ELR (cell line): ENCODE measurements around the gene PRKCE.

ENCODE experiments used
- DNase-seq: peaks from one replicate; pipeline ENCODE4 v3.0.0-alpha.2; 2015; ENCODE audit warnings: low read depth

Gene PRKCE

GRCh38 chr2:46118656-46119371, 467.3 kb downstream of the PRKCE start:
- DNase-seq, result no peak

- DNase-seq, result no peak
Measured at GRCh38 chr2:46119453-46119852, 468.0 kb downstream of the PRKCE start.

- no peak for DNase-seq
Measured at GRCh38 chr2:46120792-46121555, 469.5 kb downstream of the PRKCE start.

GRCh38 chr2:46122318-46122976, 471.0 kb downstream of the PRKCE start:
- peak; percentile 49 for DNase-seq

GRCh38 chr2:46123013-46123412, 471.5 kb downstream of the PRKCE start:
- DNase-seq, result no peak

- no peak for DNase-seq
Measured at GRCh38 chr2:46125798-46126197, 474.3 kb downstream of the PRKCE start.

- DNase-seq, result no peak
Measured at GRCh38 chr2:46126571-46126970, 475.1 kb downstream of the PRKCE start.

GRCh38 chr2:46127176-46127575, 475.7 kb downstream of the PRKCE start:
- DNase-seq, result no peak

- DNase-seq, result no peak
Measured at GRCh38 chr2:46130511-46130910, 479.0 kb downstream of the PRKCE start.

GRCh38 chr2:46132996-46133395, 481.5 kb downstream of the PRKCE start:
- no peak for DNase-seq

- DNase-seq, result no peak
Measured at GRCh38 chr2:46134531-46135227, 483.2 kb downstream of the PRKCE start.

- no peak for DNase-seq
Measured at GRCh38 chr2:46135228-46135855, 483.9 kb downstream of the PRKCE start.

GRCh38 chr2:46135958-46136357, 484.5 kb downstream of the PRKCE start:
- DNase-seq, result no peak

GRCh38 chr2:46136481-46136880, 485.0 kb downstream of the PRKCE start:
- DNase-seq, result no peak

GRCh38 chr2:46136953-46137352, 485.5 kb downstream of the PRKCE start:
- DNase-seq, result no peak

- no peak for DNase-seq
Measured at GRCh38 chr2:46142546-46143428, 491.3 kb downstream of the PRKCE start.

- no peak for DNase-seq
Measured at GRCh38 chr2:46143429-46144132, 492.1 kb downstream of the PRKCE start.

GRCh38 chr2:46144133-46144800, 492.8 kb downstream of the PRKCE start:
- no peak for DNase-seq

GRCh38 chr2:46145017-46145416, 493.5 kb downstream of the PRKCE start:
- no peak for DNase-seq

- DNase-seq, result no peak
Measured at GRCh38 chr2:46145840-46146239, 494.4 kb downstream of the PRKCE start.
